Right atrium auricular region (tissue), 2 donors: Measurements from ENCODE around the gene LMO4. TPM values are rescaled to one million over a fixed set of nuclear protein-coding genes. Genes with fewer than 3 reads are reported as not detected.

Experiments
- DNase-seq: peaks from one replicate; pipeline ENCODE4 v3.0.0-alpha.2; 2019; ENCODE audit warnings: low spot score
- H3K27ac ChIP-seq, 2 donors: fragments of 200-600 bp; sonication (generic); 1 replicate in 1 of 2; 2 replicates in 1 of 2; pipeline ENCODE4 v1.5.1; 2016 to 2019
- H3K27me3 ChIP-seq, 2 donors: fragments of 200-600 bp; sonication (generic); one replicate each; pipeline versions ENCODE4 v1.5.1 to v1.6.0; 2017 to 2019
- H3K36me3 ChIP-seq: fragments of 200-600 bp; sonication (generic); one replicate; pipeline ENCODE4 v1.5.1; 2016
- H3K4me1 ChIP-seq, 2 donors: fragments of 200-600 bp; sonication (generic); one replicate each; pipeline versions ENCODE4 v1.5.1 to v1.6.0; 2017 to 2019
- H3K4me3 ChIP-seq, 2 donors: fragments of 200-600 bp; sonication (generic); 1 replicate in 1 of 2; 2 replicates in 1 of 2; pipeline ENCODE4 v1.5.1; 2017 to 2019; ENCODE audit warnings: mild to moderate bottlenecking in 1 of 2, moderate library complexity in 1 of 2
- H3K9me3 ChIP-seq, 2 donors: fragments of 200-600 bp; sonication (generic); one replicate each; pipeline ENCODE4 v1.5.1; 2019
- total RNA-seq, 2 donors: library from RNA; depleted of rRNA; stranded (reverse); fragments of >200 nt; gene quantifications; one replicate each; pipeline ENCODE4 v1.1.0, GENCODE V29; 2016
- TF ChIP-seq, protein P1 (sequence below), 2 donors: fragments of 200-600 bp; sonication (generic); IDR thresholded peaks; one replicate each; pipeline ENCODE4 v1.5.1; 2019; ENCODE audit warnings: antibody characterized with exemption in 2 of 2

LMO4 gene
- total RNA-seq, 2 donors from 2014 or later = 32.7 to 47.7 TPM

DNA sequence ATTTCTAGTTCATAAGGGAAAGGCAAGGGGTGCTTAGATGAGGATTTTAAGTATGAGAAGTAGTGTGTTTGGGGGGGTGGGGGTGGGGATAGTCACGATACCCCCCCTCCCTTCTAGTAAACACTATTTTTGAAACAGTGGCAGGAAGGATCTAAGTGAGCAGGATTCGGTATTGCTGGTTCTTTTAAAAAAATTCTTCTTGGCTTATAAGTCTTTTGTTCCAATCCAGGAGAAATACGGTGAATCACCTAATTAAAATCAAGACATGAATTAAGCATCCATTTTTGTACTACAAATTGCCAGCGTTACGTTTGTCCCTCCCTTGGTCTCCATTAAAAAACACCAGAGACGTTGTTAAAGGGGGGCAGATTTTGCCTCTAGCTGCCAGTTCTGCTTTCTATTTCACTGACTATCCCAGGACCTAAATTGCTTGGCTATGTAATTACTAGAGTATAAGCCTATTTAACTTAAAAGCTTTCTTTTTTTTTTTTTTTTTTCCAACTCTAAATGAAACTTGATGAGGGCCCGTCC lies 911 bp downstream of the LMO4 start:
- Histone ChIP-seq H3K4me3 (peak overlapping the region; percentile 83 to 93), H3K27me3 (no peaks in the 10 kb centered on the region), H3K4me1 (peaks cover 0 to 34% of the 10 kb centered on the region in 2 donors), H3K27ac (peak overlapping the region; percentile 97 to 99), H3K36me3 (no peaks in the 10 kb centered on the region), H3K9me3 (no peaks in the 10 kb centered on the region)
- DNase-seq = no peak
- TF ChIP-seq, protein P1, sequence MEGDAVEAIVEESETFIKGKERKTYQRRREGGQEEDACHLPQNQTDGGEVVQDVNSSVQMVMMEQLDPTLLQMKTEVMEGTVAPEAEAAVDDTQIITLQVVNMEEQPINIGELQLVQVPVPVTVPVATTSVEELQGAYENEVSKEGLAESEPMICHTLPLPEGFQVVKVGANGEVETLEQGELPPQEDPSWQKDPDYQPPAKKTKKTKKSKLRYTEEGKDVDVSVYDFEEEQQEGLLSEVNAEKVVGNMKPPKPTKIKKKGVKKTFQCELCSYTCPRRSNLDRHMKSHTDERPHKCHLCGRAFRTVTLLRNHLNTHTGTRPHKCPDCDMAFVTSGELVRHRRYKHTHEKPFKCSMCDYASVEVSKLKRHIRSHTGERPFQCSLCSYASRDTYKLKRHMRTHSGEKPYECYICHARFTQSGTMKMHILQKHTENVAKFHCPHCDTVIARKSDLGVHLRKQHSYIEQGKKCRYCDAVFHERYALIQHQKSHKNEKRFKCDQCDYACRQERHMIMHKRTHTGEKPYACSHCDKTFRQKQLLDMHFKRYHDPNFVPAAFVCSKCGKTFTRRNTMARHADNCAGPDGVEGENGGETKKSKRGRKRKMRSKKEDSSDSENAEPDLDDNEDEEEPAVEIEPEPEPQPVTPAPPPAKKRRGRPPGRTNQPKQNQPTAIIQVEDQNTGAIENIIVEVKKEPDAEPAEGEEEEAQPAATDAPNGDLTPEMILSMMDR (IDR thresholded peaks at IDR 0.05) = no peak

DNA sequence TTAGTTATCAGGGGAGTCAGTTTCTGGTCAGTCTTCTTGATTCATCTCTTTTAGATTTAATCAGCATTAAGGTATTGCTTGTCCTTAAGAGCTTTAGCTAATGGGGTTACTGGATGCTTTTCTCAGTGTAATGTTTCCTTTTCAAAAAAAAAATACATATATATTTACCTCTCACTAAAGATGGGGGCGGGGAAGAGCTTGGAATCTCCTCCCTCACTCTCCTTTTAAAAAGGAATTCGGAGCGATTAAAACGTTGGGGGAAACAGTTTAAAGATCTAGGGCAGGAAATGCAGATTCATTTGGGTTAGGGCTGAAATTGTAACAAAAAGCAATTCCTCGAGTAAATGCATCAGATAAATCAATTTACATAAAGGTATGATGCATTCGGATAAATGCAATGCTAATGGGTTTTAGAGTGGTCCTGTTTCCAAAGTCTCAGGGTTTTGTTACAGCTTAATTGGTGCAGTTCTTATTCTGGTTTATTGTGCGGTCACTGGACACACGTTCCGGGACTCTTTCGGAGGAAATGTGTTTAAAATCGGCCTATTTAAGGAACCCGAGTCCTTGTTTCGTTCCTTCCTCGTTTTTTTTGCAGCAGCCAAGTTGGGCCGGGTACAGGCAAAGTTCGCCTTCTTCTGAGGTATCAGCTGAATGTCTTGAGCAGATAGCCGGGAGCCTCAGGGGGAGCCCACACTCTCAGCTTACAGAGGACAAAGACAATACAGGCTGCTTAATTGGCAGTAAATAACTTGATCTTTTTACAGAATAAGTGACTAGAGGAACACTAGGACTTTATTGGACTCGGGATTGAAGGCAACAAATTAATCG lies 1.6 kb downstream of the LMO4 start:
- TF ChIP-seq, protein P1 (IDR thresholded peaks at IDR 0.05) = no peak
- Histone ChIP-seq H3K27ac (peak overlapping the region; percentile 97 to 99), H3K4me1 (peaks cover 0 to 35% of the 10 kb centered on the region in 2 donors), H3K27me3 (no peaks in the 10 kb centered on the region), H3K9me3 (no peaks in the 10 kb centered on the region), H3K4me3 (peak overlapping the region; percentile 83 to 93), H3K36me3 (no peaks in the 10 kb centered on the region)
- no peak for DNase-seq

DNA sequence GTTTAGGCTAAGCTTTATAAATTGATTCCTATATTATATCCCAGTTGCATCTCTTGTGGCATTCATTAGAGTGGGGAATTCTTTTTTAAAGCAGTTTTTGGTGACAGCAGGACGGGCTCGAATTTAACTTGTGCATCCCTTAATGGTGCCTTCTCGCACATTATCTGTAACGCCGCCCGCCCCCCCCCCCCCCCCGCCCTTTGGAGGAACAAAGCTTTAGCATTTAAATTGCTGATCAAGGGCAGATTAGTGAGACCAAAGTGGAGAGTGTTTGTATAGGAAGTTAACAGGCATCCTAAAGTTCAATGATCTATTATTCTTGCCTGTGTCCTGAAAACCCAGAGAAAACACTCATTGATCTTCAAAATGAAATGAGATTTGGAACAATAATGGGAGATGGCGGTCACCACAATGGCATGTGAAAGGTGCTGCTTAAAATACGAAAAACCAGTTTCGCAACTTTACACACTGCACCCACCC lies 2.2 kb downstream of the LMO4 start:
- H3K4me1 ChIP-seq = peaks cover 0 to 39% of the 10 kb centered on the region in 2 donors
- TF ChIP-seq, protein P1 (IDR thresholded peaks at IDR 0.05) = no peak
- no peaks in the 10 kb centered on the region for H3K9me3 ChIP-seq
- no peaks in the 10 kb centered on the region for H3K36me3 ChIP-seq
- H3K4me3 ChIP-seq = peak overlapping the region; percentile 83 to 93
- DNase-seq = no peak
- no peaks in the 10 kb centered on the region for H3K27me3 ChIP-seq
- H3K27ac ChIP-seq = peak overlapping the region; percentile 97 to 99

DNA sequence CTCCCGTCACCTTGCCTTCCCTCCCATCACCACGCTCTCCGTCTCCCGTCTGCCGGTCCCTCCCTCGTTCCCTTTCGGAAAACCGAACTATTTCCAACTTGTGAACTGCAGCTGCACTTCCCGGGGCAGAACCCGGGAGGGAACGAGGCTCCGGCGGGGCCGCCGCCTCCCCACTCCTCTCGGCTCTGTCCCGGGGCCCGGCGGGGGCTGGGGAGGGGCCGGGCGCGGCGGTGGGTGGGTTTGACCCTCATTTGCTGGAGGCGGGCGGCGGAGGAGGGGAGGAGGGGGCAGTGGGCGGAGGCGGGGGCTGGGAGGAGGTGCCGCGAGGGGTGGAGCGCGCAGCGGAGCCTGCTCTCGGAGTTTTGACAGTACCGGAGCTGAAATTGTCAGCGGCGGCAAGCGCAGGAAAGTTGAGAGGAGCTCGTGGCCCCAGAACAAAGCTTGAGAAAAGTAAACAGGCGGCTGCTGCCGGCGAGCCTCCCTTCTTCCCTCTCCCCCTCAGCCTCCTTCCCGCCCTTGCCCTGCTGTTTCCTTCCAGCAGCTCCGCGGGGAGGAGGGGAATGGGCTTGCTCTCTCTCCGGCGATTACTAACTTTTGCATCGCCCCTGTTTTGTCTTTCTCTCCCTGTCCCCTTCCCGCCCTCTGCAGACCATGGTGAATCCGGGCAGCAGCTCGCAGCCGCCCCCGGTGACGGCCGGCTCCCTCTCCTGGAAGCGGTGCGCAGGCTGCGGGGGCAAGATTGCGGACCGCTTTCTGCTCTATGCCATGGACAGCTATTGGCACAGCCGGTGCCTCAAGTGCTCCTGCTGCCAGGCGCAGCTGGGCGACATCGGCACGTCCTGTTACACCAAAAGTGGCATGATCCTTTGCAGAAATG lies 2.9 kb downstream of the LMO4 start:
- TF ChIP-seq, protein P1 (IDR thresholded peaks at IDR 0.05) = peak in 1 of 2 donors; percentile 35
- Histone ChIP-seq H3K27me3 (no peaks in the 10 kb centered on the region), H3K4me3 (peak overlapping the region; percentile 83 to 93), H3K27ac (peak overlapping the region; percentile 97 to 99), H3K9me3 (no peaks in the 10 kb centered on the region), H3K4me1 (peaks cover 0 to 46% of the 10 kb centered on the region in 2 donors), H3K36me3 (no peaks in the 10 kb centered on the region)
- DNase-seq = peak; percentile 75

DNA sequence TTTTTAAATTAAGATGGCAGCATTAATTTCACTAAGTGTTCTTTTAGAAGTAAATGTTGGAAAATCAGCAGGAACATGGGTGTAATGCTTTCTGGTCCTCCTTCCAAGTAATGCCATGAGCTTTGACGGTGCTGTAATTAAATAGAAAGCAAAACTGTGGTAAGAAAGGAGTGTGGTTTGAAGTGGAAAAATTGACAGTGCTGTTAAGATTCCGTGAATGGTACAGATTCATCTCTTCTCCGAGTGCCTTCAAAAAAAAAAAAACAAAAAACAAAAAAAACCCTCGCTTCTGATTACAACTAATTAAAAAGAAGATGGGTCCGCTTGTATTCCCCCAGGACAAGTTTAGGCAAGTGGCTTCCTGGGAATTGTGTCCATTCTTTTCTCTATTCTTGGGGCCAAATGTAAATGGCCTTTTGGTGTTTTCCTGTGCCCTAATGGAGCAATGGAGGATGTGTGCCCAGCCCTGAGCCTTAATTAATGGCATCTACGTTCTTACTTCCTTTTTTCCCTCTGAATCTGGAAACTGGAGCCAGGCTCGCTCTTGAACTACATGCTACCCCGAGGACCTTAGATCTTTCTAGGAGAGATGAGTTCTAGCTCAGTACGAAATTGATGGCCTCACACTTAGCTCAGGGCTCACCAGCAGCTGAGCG lies 5.1 kb downstream of the LMO4 start:
- peaks cover 0 to 55% of the 10 kb centered on the region in 2 donors for H3K4me1 ChIP-seq
- no peaks in the 10 kb centered on the region for H3K9me3 ChIP-seq

More for the DNA sequence above, 5.1 kb downstream of the LMO4 start:
- TF ChIP-seq, protein P1 (IDR thresholded peaks at IDR 0.05) = no peak
- no peaks in the 10 kb centered on the region for H3K36me3 ChIP-seq
- no peak for DNase-seq
- peak overlapping the region; percentile 81 to 89 for H3K27ac ChIP-seq
- H3K4me3 ChIP-seq = peak overlapping the region; percentile 53 to 93
- H3K27me3 ChIP-seq = no peaks in the 10 kb centered on the region
